Stomach (tissue), 9 donors: ENCODE results near the gene SLC29A3. TPM values are rescaled to one million over a fixed set of nuclear protein-coding genes. Genes with fewer than 3 reads are reported as not detected.

ENCODE experiments used
- DNase-seq, 2 donors: peaks; one replicate each; pipeline versions ENCODE4 v3.0.0 to v3.0.0-alpha.2; 2013 to 2019
- H3K27ac ChIP-seq, 5 donors: fragments of 200-600 bp in 4 of 5; sonication (generic) in 4 of 5; one replicate each; pipeline ENCODE4 v1.5.1; 2013 to 2019; ENCODE audit warnings: mild to moderate bottlenecking in 1 of 5, moderate library complexity in 1 of 5
- H3K27me3 ChIP-seq, 3 donors: fragments of 200-600 bp; sonication (generic); one replicate each; pipeline ENCODE4 v1.5.1; 2017 to 2019; ENCODE audit warnings: mixed run types in 1 of 3
- H3K36me3 ChIP-seq, 4 donors: fragments of 200-600 bp; sonication (generic); 1 replicate in 3 of 4; 2 replicates in 1 of 4; pipeline ENCODE4 v1.5.1; 2016 to 2019
- H3K4me1 ChIP-seq, 4 donors: fragments of 200-600 bp; sonication (generic); one replicate each; pipeline ENCODE4 v1.5.1; 2016 to 2019
- H3K4me3 ChIP-seq, 4 donors: fragments of 200-600 bp; sonication (generic) in 3 of 4; one replicate each; pipeline ENCODE4 v1.5.1; 2016 to 2019; ENCODE audit warnings: mild to moderate bottlenecking in 1 of 4
- H3K9me3 ChIP-seq, 4 donors: fragments of 200-600 bp; sonication (generic); one replicate each; pipeline ENCODE4 v1.5.1; 2016 to 2019
- EP300 ChIP-seq: sonication (generic); formaldehyde crosslinking; IDR thresholded peaks from one replicate; pipeline ENCODE4 v1.6.1; 2017; ENCODE audit warnings: antibody characterized with exemption
- POLR2A ChIP-seq, 4 donors: fragments of 450-650 bp; IDR thresholded peaks; one replicate each; pipeline ENCODE4 v1.6.1; 2016; ENCODE audit warnings: antibody characterized with exemption in 4 of 4, control low read depth in 2 of 4, mild to moderate bottlenecking in 1 of 4, moderate library complexity in 1 of 4
- POLR2AphosphoS5 ChIP-seq, 3 donors: sonication (generic); formaldehyde crosslinking; IDR thresholded peaks; one replicate each; pipeline ENCODE4 v1.6.1; 2016; ENCODE audit warnings: antibody characterized with exemption in 3 of 3
- WGBS, 5 donors: extraction: QIAGEN DNeasy Blood & Tissue Kit in 3 of 5; methylation state at CpG; one replicate each; pipeline versions ENCODE4 v1.1.5 to v1.1.7; 2013 to 2018; 5-methylcytosine and 5-hydroxymethylcytosine counted together
- intact Hi-C: fragments of 100-400 bp; cut with DNase I; formaldehyde crosslinking; loops from one replicate; pipeline ENCODE4 v1.15.1; 2023; ENCODE audit warnings: low total_unique reads
- polyA plus RNA-seq, 3 donors: library from polyadenylated mRNA; stranded (reverse); fragments of 200-250 nt; gene quantifications; one replicate each; pipeline ENCODE4 v1.2.3, GENCODE V29; 2013
- total RNA-seq, 5 donors: library from RNA; depleted of rRNA; stranded (reverse); fragments of >200 nt; gene quantifications; one replicate each; pipeline versions ENCODE4 v1.1.0 to v1.2.3, GENCODE V29; 2014 to 2016
- TF ChIP-seq, protein P1 (sequence below), 7 experiments: fragments of 450-650 bp in 4 of 7; fragments of 200-600 bp in 3 of 7; sonication (generic) in 3 of 7; IDR thresholded peaks; one replicate each; pipeline ENCODE4 v1.5.1; 2016 to 2019; ENCODE audit warnings: antibody characterized with exemption in 7 of 7, control low read depth in 2 of 7, mild to moderate bottlenecking in 1 of 7
- donor health status: healthy with polysubstance abuse.
- donor health status: Bipolar disorder and iron deficiency.
- donor health status: healthy.

Gene SLC29A3
- total and polyA plus RNA-seq, 8 donors, result 2.8 to 23.7 (median 4.2) TPM; not detected in 2

DNA sequence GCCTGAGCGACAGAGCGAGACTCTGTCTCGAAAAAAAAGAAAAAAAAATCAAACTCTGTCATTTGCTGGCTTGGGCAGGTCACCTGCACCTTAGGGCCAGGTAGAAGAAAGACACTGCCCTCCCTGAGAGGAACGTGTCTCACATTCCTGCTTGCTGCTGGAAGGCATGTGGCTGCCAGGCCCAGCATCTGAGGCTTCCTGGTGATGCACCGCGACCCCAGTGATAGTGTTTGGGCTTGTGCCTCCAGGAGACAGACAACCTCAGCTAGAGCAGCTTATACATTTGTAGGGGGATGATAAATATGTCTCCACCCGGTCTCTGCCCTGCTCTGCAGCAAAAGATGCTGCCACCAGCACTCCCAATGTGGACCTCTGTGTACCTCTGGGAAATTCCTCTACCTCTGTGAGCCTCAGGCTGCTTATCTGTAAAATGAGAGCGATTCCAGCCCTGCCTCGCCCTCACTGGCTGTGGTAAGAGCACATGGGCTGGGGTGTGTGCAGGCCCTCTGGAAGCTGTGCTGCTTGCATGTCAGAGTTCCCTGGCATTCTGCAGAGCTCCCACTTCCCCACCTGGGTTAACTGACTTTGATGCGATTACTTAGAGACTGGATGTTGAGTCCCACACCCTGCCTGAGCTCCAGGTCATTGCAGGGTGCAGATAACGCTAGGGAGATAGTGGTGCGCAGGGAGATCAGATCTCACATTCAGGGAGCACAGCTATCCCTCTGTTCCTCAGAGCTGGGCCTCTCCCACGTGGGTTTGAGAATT is 19.9 kb downstream of the SLC29A3 start:
- Histone ChIP-seq H3K36me3 (peaks cover 0 to 41% (median 26%) of the 10 kb centered on the region in 4 donors), H3K9me3 (no peaks in the 10 kb centered on the region), H3K4me1 (peaks cover 18 to 81% (median 44%) of the 10 kb centered on the region in 4 donors), H3K27me3 (no peaks in the 10 kb centered on the region), H3K27ac (peak overlapping the region; percentile 36 to 82 (median 62)), H3K4me3 (no peak overlapping the region)
- TF ChIP-seq POLR2AphosphoS5 (IDR thresholded peaks at IDR 0.05) (peak in 1 of 3 donors; percentile 37), EP300 (no peak)
- WGBS, 5 donors, result 63 to 72% (median 69%) methylated on average over 10 to 13 of the region's 13 CpGs
- intact Hi-C loops, result no loop called here
- peak; percentile 47 to 62 for DNase-seq

DNA sequence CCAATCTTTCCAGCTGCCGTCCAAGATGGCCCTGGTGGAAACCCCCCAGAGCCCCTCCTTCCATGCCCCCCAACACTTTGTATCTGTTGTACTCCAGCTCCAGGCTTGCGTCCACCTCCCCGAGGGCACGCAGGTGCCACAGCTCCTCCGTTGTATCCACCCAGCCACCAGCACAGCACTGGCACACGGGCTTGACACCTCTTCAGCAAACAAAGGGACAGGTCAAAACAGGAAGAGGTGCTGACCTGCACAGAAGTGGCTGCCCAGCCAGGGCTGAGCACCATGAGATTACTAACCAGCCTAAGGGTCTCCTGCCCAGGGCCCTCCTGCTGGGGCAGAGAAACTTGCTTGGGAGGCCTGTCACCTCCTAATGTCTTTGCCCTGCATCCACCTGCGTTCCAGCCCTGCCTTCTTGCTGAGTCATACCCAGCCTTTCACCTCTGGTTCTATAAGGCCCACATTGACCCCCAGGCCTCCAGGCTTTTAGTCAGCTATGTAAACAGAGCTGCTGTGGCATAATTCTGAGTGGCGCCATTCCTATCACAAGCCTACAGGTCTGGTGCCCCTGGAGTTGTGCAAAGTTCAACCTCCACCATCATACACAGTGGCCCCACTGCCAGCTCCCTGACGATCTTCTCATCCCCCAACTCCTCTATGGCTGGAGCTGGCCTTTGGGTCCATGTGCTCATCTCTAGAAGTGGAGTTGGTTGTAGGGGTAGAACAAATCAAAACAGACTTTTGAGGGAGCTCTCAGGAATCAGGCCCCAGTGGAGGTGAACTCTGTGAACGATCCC is 20.9 kb downstream of the SLC29A3 start:
- 63 to 79% (median 73%) methylated on average over 10 of the region's 10 CpGs for WGBS, 5 donors
- peak in 1 of 3 donors; percentile 67 for TF ChIP-seq POLR2AphosphoS5 (IDR thresholded peaks at IDR 0.05)
- TF ChIP-seq POLR2A (IDR thresholded peaks at IDR 0.05), result no peak
- Histone ChIP-seq H3K4me3 (no peak overlapping the region), H3K4me1 (peaks cover 25 to 86% (median 43%) of the 10 kb centered on the region in 4 donors), H3K27ac (peak overlapping the region; percentile 36 to 82 (median 62)), H3K9me3 (no peaks in the 10 kb centered on the region), H3K36me3 (peaks cover 0 to 41% (median 26%) of the 10 kb centered on the region in 4 donors), H3K27me3 (no peaks in the 10 kb centered on the region)
- intact Hi-C loops, result no loop called here
- peak; percentile 70 to 86 for DNase-seq

DNA sequence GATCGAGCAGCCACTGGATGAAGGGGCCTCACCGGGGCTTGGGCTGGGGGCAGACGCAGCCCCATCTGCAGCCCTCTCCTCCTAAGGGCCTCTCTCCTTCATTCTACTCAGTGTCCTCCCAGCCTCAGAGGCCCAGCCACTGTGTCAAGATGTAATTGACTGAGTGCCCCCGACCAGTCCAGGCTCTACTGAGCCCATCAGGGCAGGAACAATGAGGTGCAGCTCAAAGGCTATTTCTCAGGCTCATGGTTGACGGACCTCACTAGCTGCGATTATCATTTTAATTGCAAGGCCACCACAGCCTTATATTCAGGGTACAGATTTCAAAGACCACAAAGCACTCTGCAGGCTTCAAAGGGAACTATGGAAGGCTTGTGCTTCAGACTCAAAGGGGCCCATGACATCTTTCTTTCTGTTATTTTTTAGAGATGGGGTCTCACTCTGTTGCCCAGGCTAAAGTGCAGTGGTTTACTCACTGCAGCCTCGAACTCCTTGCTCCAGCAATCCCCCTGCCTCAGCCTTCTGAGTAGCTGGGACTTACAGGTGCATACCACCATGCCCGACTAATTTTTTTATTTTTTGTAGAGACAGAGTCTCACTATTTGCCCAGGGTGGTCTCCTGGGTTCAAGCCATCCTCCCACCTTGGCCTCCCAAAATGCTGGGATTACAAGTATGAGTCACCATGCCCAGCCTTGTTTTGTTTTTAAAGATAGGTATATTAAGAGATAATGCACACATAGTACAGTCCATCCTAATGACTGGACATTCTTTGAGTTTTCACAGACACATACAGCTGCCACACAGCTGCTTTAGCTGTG is 23.7 kb downstream of the SLC29A3 start:
- Histone ChIP-seq H3K4me3 (no peak overlapping the region), H3K9me3 (no peaks in the 10 kb centered on the region), H3K27me3 (no peaks in the 10 kb centered on the region), H3K4me1 (peaks cover 25 to 77% (median 44%) of the 10 kb centered on the region in 4 donors), H3K27ac (peak overlapping the region in 3 of 5 donors; percentile 37 to 70 (median 55)), H3K36me3 (peaks cover 0 to 30% (median 18%) of the 10 kb centered on the region in 4 donors)
- 85 to 97% (median 92%) methylated on average over 8 of the region's 8 CpGs for WGBS, 5 donors
- TF ChIP-seq EP300, result no peak
- TF ChIP-seq POLR2AphosphoS5 (IDR thresholded peaks at IDR 0.05), result no peak
- TF ChIP-seq, protein P1, sequence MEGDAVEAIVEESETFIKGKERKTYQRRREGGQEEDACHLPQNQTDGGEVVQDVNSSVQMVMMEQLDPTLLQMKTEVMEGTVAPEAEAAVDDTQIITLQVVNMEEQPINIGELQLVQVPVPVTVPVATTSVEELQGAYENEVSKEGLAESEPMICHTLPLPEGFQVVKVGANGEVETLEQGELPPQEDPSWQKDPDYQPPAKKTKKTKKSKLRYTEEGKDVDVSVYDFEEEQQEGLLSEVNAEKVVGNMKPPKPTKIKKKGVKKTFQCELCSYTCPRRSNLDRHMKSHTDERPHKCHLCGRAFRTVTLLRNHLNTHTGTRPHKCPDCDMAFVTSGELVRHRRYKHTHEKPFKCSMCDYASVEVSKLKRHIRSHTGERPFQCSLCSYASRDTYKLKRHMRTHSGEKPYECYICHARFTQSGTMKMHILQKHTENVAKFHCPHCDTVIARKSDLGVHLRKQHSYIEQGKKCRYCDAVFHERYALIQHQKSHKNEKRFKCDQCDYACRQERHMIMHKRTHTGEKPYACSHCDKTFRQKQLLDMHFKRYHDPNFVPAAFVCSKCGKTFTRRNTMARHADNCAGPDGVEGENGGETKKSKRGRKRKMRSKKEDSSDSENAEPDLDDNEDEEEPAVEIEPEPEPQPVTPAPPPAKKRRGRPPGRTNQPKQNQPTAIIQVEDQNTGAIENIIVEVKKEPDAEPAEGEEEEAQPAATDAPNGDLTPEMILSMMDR (IDR thresholded peaks at IDR 0.05), result no peak
- TF ChIP-seq POLR2A (IDR thresholded peaks at IDR 0.05), result no peak
- intact Hi-C loops, result no loop called here
- DNase-seq, result no peak

DNA sequence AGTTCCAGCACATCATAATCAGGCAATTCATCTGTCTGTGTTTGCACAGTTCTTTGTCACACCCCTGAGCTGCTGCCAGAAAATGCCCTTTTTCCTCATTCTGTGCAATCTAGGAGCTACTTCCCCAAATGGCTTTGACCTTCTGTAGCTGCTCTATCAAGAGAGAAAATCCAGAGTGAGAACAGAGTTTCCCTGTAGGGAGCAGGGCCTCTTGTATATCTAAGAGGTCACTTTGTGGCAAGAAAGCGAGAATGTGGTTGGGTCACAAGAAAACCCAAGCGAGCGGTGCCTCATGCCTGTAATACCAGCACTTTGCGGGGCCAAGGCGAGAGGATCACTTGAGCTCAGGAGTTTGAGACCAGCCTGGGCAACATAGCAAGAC is 24.3 kb downstream of the SLC29A3 start:
- H3K27ac ChIP-seq, result peak overlapping the region in 4 of 5 donors; percentile 33 to 70 (median 46)
- H3K36me3 ChIP-seq, result peaks cover 0 to 27% (median 13%) of the 10 kb centered on the region in 4 donors
- TF ChIP-seq POLR2AphosphoS5 (IDR thresholded peaks at IDR 0.05) (peak in 1 of 3 donors; percentile 17), POLR2A (IDR thresholded peaks at IDR 0.05) (no peak)
- 58 to 79% (median 64%) methylated on average over 5 of the region's 5 CpGs for WGBS, 5 donors
- intact Hi-C loops, result no loop called here
- no peaks in the 10 kb centered on the region for H3K27me3 ChIP-seq
- H3K4me1 ChIP-seq, result peaks cover 25 to 77% (median 49%) of the 10 kb centered on the region in 4 donors
- peak in 1 of 2 donors; percentile 73 for DNase-seq
- no peaks in the 10 kb centered on the region for H3K9me3 ChIP-seq
- no peak overlapping the region for H3K4me3 ChIP-seq

DNA sequence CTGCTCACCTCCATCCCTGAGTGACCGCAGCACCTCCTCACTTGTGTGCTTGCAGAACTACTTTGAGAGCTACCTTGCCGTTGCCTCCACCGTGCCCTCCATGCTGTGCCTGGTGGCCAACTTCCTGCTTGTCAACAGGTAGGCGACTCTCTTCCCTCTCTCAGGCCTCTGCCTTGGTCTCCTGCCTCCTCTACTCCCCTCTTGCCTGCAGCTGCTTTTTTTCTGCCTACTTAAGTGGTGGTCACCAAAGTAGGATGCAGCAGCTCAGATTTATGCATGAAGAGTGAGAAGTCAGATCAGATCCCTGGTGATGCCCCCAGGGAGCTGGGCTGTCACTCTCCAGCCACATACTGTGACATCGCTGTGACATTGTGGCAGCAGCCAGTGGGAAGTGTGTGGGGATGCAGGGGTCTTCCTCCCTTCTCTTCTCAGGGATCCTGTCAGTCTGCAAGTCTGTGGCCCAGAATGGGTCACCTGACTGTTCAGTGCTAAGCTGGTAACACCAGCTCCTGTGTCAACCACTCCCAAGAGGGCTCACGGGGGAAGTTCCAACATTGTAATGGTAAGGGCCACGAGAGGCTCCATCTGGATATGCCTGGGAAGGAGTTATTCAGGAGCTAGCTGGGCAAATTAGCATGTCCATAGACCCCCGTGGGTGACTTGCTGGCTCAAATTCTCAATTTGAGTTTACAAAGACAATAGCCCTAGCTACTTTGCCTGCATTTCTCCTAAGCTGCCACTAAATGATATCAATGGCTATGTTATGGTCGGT is 25.3 kb downstream of the SLC29A3 start:
- Histone ChIP-seq H3K9me3 (no peaks in the 10 kb centered on the region), H3K27ac (peak overlapping the region in 4 of 5 donors; percentile 33 to 70 (median 46)), H3K4me1 (peaks cover 22 to 77% (median 41%) of the 10 kb centered on the region in 4 donors), H3K27me3 (no peaks in the 10 kb centered on the region), H3K4me3 (no peak overlapping the region), H3K36me3 (peaks cover 0 to 17% (median 6%) of the 10 kb centered on the region in 4 donors)
- 80 to 93% (median 85%) methylated on average over 9 of the region's 9 CpGs for WGBS, 5 donors
- no peak for TF ChIP-seq EP300
- TF ChIP-seq, protein P1 (IDR thresholded peaks at IDR 0.05), result no peak
- TF ChIP-seq POLR2AphosphoS5 (IDR thresholded peaks at IDR 0.05), result no peak
- no peak for TF ChIP-seq POLR2A (IDR thresholded peaks at IDR 0.05)
- intact Hi-C loops, result no loop called here
- no peak for DNase-seq
